Heart right ventricle (tissue), 16 donors: ENCODE measurements around the gene DDHD1. TPM values are rescaled to one million over a fixed set of nuclear protein-coding genes. Genes with fewer than 3 reads are reported as not detected.

Source experiments
- ATAC-seq, 8 donors: fragments of 200-7000 bp; cut with Tn5 transposase; one replicate each; pipeline ENCODE4 v1.9.1; 2020; ENCODE audit warnings: mild to moderate bottlenecking in 8 of 8, moderate library complexity in 8 of 8, moderate number of reproducible peaks in 1 of 8
- DNase-seq, 2 donors: peaks; one replicate each; pipeline ENCODE4 v3.0.0-alpha.2; 2020
- H3K27ac ChIP-seq, 10 donors: fragments of 200-600 bp; sonication (generic) in 2 of 10; one replicate each; pipeline versions ENCODE4 v1.5.0 to v1.8.0; 2020 to 2022; ENCODE audit warnings: mild to moderate bottlenecking in 3 of 10
- H3K27me3 ChIP-seq, 7 donors: fragments of 200-600 bp; one replicate each; pipeline ENCODE4 v1.8.0; 2021 to 2022; ENCODE audit warnings: mild to moderate bottlenecking in 2 of 7
- H3K36me3 ChIP-seq, 9 donors: fragments of 200-600 bp; sonication (generic) in 1 of 9; one replicate each; pipeline versions ENCODE4 v1.5.0 to v1.8.0; 2020 to 2022; ENCODE audit warnings: mild to moderate bottlenecking in 2 of 9
- H3K4me1 ChIP-seq, 9 donors: fragments of 200-600 bp; sonication (generic) in 1 of 9; one replicate each; pipeline versions ENCODE4 v1.5.0 to v1.8.0; 2020 to 2022; ENCODE audit warnings: mild to moderate bottlenecking in 4 of 9
- H3K4me3 ChIP-seq, 10 donors: fragments of 200-600 bp; sonication (generic) in 2 of 10; one replicate each; pipeline versions ENCODE4 v1.5.0 to v1.8.0; 2020 to 2022; ENCODE audit warnings: mild to moderate bottlenecking in 7 of 10, moderate library complexity in 2 of 10
- H3K9me3 ChIP-seq, 11 donors: fragments of 200-600 bp in 10 of 11; sonication (generic) in 2 of 11; one replicate each; pipeline versions ENCODE4 v1.5.0 to v1.8.0; 2013 to 2022; ENCODE audit warnings: mild to moderate bottlenecking in 2 of 11, control low read depth in 1 of 11, moderate library complexity in 1 of 11
- WGBS, 2 donors: extraction: QIAGEN DNeasy Blood & Tissue Kit; methylation state at CpG; one replicate each; pipeline ENCODE4 v1.1.7; 2013; ENCODE audit warnings: inconsistent platforms in 1 of 2; 5-methylcytosine and 5-hydroxymethylcytosine counted together
- intact Hi-C, 10 donors: fragments of 100-400 bp; cut with DNase I; formaldehyde crosslinking; loops; one replicate each; pipeline versions ENCODE4 v1.11.1 to v1.14.2; 2022
- polyA plus RNA-seq, 2 donors: library from polyadenylated mRNA; stranded (reverse); fragments of 200-250 nt; gene quantifications; one replicate each; pipeline ENCODE4 v1.2.3, GENCODE V29; 2013
- total RNA-seq, 10 donors: library from RNA; stranded (reverse); fragmentation: NEBNext Ultra II Directional in 3 of 10; extraction: Animal tissue kit (Norgen Biotek cat#: 25700) in 3 of 10; gene quantifications; one replicate each; pipeline versions ENCODE4 v1.2.1 to v1.2.4, GENCODE V29; 2021 to 2023
- TF ChIP-seq, protein P1 (sequence below), 9 donors: fragments of 200-600 bp; sonication (generic) in 2 of 9; IDR thresholded peaks; one replicate each; pipeline versions ENCODE4 v1.5.0 to v1.8.0; 2021 to 2022; ENCODE audit warnings: antibody characterized with exemption in 9 of 9, mild to moderate bottlenecking in 5 of 9, moderate library complexity in 1 of 9
- donor health status: Arrhythmogenic right ventricular cardiomyopathy.
- donor health status: ischemic (EF 13 %, LVEDD 7.1; RV severe dilation, severe dysfunction).
- donor health status: healthy with polysubstance abuse.
- donor health status: DM: no; HTN: yes; CAD: no.
- donor health status: DM: no; HTN: no; CAD: no.
- donor health status: ischemic (EF 25% LVEDD 6.9; RV normal size, moderate dysfunction).
- donor health status: ischemic (EF 25% LVEDD 5.7; RV mildly dilated, moderate dysfunction).
- donor health status: healthy.
- donor health status: DM: yes; HTN: yes; CAD: no.
- donor health status: Ischemic cardiomyopathy.
- donor health status: ischemic (EF 35%, LVEDD 5.7; RV mildly dilated, moderate dysfunction).
- donor health status: nonischemic (EF 11% LVEDD 7.7; RV severe dilation, severe dysfunction).
- donor health status: DM: yes; HTN: yes; CAD: no.
- donor health status: PGD.
- donor health status: ischemic (EF 29% LVEDD 5.4; RV normal size, mild dysfunction).
- donor health status: nonischemic (EF 23%, LVEDD 6.1; RV moderate dilation, normal function).

Gene DDHD1
- total and polyA plus RNA-seq, 12 donors: 2.1 to 9.6 (median 7.4) TPM

DNA sequence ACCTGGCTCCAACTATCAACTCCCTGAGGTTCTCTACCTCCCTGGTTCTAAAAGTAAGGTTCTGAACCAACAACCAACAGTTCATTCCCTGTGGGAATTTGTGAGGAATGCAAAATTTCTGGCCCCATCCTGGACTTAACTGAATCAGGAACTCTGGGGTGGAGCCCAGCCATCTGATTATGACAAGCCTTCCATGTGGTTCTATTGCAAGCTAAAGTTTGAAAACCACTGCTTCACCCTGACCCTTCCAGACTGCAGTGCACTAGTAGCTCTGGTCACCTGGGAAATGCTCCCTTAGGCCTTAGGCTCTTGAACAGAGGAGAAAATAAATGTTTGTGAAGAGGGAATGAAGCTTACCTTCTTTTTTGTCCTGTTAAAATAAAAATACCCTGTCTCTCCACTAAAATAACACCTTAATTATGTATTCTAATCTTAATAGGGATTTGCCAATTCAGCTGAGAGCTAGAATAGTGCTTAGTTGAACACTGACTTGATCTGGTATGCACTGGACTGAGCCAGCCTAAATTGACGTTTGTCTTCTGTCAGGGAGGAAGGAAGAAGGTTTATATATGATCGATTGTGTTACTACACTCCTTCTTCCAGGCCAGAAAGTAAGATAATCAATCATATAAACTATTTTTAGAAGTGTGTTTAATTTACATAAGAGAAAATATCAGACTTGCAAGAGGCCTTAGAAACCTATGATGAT is 39.1 kb upstream of the DDHD1 start:
- intact Hi-C loops: no loop called here
- no peak for ATAC-seq
- TF ChIP-seq, protein P1, sequence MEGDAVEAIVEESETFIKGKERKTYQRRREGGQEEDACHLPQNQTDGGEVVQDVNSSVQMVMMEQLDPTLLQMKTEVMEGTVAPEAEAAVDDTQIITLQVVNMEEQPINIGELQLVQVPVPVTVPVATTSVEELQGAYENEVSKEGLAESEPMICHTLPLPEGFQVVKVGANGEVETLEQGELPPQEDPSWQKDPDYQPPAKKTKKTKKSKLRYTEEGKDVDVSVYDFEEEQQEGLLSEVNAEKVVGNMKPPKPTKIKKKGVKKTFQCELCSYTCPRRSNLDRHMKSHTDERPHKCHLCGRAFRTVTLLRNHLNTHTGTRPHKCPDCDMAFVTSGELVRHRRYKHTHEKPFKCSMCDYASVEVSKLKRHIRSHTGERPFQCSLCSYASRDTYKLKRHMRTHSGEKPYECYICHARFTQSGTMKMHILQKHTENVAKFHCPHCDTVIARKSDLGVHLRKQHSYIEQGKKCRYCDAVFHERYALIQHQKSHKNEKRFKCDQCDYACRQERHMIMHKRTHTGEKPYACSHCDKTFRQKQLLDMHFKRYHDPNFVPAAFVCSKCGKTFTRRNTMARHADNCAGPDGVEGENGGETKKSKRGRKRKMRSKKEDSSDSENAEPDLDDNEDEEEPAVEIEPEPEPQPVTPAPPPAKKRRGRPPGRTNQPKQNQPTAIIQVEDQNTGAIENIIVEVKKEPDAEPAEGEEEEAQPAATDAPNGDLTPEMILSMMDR (IDR thresholded peaks at IDR 0.05): no peak
- no peak for DNase-seq
- H3K36me3 ChIP-seq: no peaks in the 10 kb centered on the region
- H3K4me3 ChIP-seq: no peak overlapping the region
- H3K27ac ChIP-seq: no peak overlapping the region
- no peaks in the 10 kb centered on the region for H3K27me3 ChIP-seq
- H3K4me1 ChIP-seq: no peaks in the 10 kb centered on the region
- H3K9me3 ChIP-seq: no peaks in the 10 kb centered on the region
- 25 to 28% methylated on average over 2 of the region's 2 CpGs for WGBS, 2 donors

DNA sequence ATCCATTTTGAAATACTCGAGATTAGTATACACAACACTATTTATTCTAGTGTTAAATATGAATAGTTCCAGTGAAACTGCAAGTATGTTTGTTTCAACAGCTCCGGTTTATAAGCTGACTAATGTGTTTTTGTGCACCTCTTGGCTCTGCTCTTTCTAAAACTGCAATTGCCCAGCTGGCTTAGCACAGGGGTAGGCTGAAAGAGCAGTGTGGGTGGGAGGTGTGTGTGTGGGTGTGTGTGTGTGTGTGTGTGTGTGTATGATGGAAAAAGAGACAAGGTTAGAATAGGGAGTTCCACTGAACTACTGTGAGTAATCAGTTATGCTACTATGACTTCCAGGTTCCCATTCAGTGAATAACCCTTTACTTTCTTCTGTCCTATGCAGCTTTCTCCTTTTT is 37.8 kb upstream of the DDHD1 start:
- no peaks in the 10 kb centered on the region for H3K4me1 ChIP-seq
- no peak for ATAC-seq

DNA sequence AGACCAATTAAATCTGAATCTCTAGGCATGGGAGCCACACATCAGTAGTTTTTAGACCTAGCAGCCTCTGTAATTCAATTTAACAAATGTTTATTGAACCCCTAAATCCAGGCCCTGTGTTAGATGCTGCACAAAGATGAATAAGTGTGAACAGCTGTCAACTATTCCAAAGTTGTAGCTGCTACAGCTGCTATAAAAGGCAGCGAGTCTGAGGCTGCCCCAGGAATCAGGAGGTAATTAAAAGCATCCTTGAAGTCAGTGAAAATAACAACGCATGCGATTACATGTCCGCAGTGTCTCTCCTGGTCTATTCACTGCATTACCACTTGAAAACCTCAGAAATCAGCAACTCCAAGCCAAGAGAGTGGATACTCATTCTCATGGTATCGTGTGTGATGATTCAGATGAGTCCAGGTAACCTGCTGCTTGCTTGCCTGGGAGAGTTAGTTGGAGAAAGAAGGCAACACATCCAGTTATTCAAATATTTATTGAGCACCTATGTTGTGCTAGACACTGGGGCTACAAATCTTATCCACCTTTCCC is 34.9 kb upstream of the DDHD1 start:
- H3K27ac ChIP-seq: no peak overlapping the region
- no peaks in the 10 kb centered on the region for H3K36me3 ChIP-seq
- DNase-seq: no peak
- peaks cover 0 to 5% (median 0%) of the 10 kb centered on the region in 9 donors for H3K4me1 ChIP-seq
- intact Hi-C loops: no loop called here
- no peak overlapping the region for H3K4me3 ChIP-seq
- 83 to 89% methylated on average over 5 of the region's 5 CpGs for WGBS, 2 donors
- ATAC-seq: no peak
- no peaks in the 10 kb centered on the region for H3K9me3 ChIP-seq
- no peaks in the 10 kb centered on the region for H3K27me3 ChIP-seq
- TF ChIP-seq, protein P1 (IDR thresholded peaks at IDR 0.05): no peak

More for the DNA sequence above, 37.8 kb upstream of the DDHD1 start:
- H3K27me3 ChIP-seq: no peaks in the 10 kb centered on the region
- no peak overlapping the region for H3K27ac ChIP-seq
- intact Hi-C loops: no loop called here
- H3K4me3 ChIP-seq: no peak overlapping the region
- WGBS, 2 donors: 89 to 94% methylated on average over 2 of the region's 2 CpGs
- TF ChIP-seq, protein P1 (IDR thresholded peaks at IDR 0.05): no peak
- no peaks in the 10 kb centered on the region for H3K9me3 ChIP-seq
- DNase-seq: no peak
- H3K36me3 ChIP-seq: no peaks in the 10 kb centered on the region

DNA sequence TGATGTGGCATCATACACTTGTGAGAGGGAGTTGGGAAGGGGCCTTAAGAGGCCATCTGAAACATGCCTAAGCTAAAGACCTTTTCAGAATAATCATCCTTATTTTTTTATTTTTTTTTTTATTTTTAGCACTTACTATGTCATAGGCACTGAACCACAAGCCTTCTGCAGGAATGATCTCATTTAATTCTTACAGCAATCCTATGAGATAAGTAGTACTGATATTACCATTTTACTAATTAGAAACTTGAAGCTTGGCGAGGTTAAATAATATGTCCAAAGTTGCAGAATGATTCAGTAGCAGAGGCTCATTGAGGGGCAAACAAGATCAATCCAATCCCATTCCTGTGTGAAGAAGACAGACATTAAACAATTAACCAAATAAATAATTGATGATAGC is 33.4 kb upstream of the DDHD1 start:
- Histone ChIP-seq H3K27me3 (no peaks in the 10 kb centered on the region), H3K27ac (no peak overlapping the region), H3K9me3 (no peaks in the 10 kb centered on the region), H3K4me1 (peaks cover 0 to 5% (median 0%) of the 10 kb centered on the region in 9 donors), H3K4me3 (no peak overlapping the region), H3K36me3 (no peaks in the 10 kb centered on the region)
- DNase-seq: no peak
- WGBS, 2 donors: 87 to 88% methylated on average over 1 of the region's 1 CpG
- intact Hi-C loops: no loop called here
- ATAC-seq: no peak
- TF ChIP-seq, protein P1 (IDR thresholded peaks at IDR 0.05): no peak
